ENCODE results near the gene MOB2.

The MOB2 gene

DNA sequence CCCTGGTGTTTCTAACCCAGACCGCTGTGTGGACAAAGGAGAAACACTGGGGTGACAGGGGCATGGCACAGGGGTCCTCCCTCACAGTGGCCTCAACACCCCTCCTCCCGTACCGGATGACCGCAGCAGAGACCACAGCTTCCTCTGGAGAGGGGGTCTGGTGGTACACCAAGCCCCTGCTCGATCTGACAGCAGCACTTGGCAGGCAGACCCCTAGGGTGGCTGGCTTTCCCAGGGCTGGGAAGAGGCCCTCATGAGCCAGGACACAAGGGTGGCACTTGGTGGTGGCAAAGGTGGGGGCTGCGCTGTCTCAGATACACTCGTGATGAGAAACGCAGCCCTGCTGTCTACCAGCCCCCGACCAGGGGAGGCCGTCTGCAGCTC, 46.8 kb upstream of the MOB2 start:
- H3K36me3 ChIP-seq (ENCODE audit: insufficient read depth, low read length): no peaks in the 10 kb centered on the region
- H3F3A ChIP-seq (ENCODE audit: low read depth): no peaks in the 10 kb centered on the region
- no peaks in the 10 kb centered on the region for H3K9me3 ChIP-seq (ENCODE audit: insufficient read depth, low read depth, low read length)
- no peak overlapping the region for H3K9ac ChIP-seq (ENCODE audit: low read depth, low read length, poor library complexity, severe bottlenecking)
- peaks cover 88% of the 10 kb centered on the region for H3K79me2 ChIP-seq (ENCODE audit: insufficient read depth, low read length)
- H3K9me2 ChIP-seq (replicated peaks; ENCODE audit: low read depth, low read length): no peaks in the 10 kb centered on the region
- TF ChIP-seq, protein P1, sequence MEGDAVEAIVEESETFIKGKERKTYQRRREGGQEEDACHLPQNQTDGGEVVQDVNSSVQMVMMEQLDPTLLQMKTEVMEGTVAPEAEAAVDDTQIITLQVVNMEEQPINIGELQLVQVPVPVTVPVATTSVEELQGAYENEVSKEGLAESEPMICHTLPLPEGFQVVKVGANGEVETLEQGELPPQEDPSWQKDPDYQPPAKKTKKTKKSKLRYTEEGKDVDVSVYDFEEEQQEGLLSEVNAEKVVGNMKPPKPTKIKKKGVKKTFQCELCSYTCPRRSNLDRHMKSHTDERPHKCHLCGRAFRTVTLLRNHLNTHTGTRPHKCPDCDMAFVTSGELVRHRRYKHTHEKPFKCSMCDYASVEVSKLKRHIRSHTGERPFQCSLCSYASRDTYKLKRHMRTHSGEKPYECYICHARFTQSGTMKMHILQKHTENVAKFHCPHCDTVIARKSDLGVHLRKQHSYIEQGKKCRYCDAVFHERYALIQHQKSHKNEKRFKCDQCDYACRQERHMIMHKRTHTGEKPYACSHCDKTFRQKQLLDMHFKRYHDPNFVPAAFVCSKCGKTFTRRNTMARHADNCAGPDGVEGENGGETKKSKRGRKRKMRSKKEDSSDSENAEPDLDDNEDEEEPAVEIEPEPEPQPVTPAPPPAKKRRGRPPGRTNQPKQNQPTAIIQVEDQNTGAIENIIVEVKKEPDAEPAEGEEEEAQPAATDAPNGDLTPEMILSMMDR (conservative IDR thresholded peaks at IDR 0.05; ENCODE audit: low read length): no peak
- no peak for TF ChIP-seq EZH2phosphoT487 (IDR thresholded peaks at IDR 0.05; ENCODE audit: borderline replicate concordance)
- H3K4me3 ChIP-seq (ENCODE audit: low read length, poor library complexity, severe bottlenecking): no peak overlapping the region
- H3K4me2 ChIP-seq (ENCODE audit: low read depth, low read length, poor library complexity, severe bottlenecking): no peak overlapping the region
- H2AFZ ChIP-seq (ENCODE audit: low read length): no peak overlapping the region
- peaks cover 18% of the 10 kb centered on the region for H4K20me1 ChIP-seq (ENCODE audit: insufficient read depth, low read length, poor library complexity, severe bottlenecking)
- H3K4me1 ChIP-seq (ENCODE audit: insufficient read depth, low read length, poor library complexity, severe bottlenecking): peaks cover 17% of the 10 kb centered on the region
- H3K27me3 ChIP-seq (ENCODE audit: insufficient read depth, low read length, poor library complexity, severe bottlenecking): no peaks in the 10 kb centered on the region

GRCh38 chr11:1532606-1533341, 46.2 kb upstream of the MOB2 start:
- peaks cover 18% of the 10 kb centered on the region for H4K20me1 ChIP-seq (ENCODE audit: insufficient read depth, low read length, poor library complexity, severe bottlenecking)
- no peaks in the 10 kb centered on the region for H3K9me2 ChIP-seq (replicated peaks; ENCODE audit: low read depth, low read length)
- H3K4me2 ChIP-seq (ENCODE audit: low read depth, low read length, poor library complexity, severe bottlenecking): no peak overlapping the region
- no peaks in the 10 kb centered on the region for H3F3A ChIP-seq (ENCODE audit: low read depth)
- H3K4me3 ChIP-seq (ENCODE audit: low read length, poor library complexity, severe bottlenecking): no peak overlapping the region
- H3K9ac ChIP-seq (ENCODE audit: low read depth, low read length, poor library complexity, severe bottlenecking): no peak overlapping the region
- TF ChIP-seq EZH2phosphoT487 (IDR thresholded peaks at IDR 0.05; ENCODE audit: borderline replicate concordance): no peak
- TF ChIP-seq, protein P1 (conservative IDR thresholded peaks at IDR 0.05; ENCODE audit: low read length): no peak
- H3K9me3 ChIP-seq (ENCODE audit: insufficient read depth, low read depth, low read length): no peaks in the 10 kb centered on the region
- peaks cover 93% of the 10 kb centered on the region for H3K79me2 ChIP-seq (ENCODE audit: insufficient read depth, low read length)
- no peaks in the 10 kb centered on the region for H3K27me3 ChIP-seq (ENCODE audit: insufficient read depth, low read length, poor library complexity, severe bottlenecking)
- H3K4me1 ChIP-seq (ENCODE audit: insufficient read depth, low read length, poor library complexity, severe bottlenecking): peaks cover 17% of the 10 kb centered on the region
- no peak overlapping the region for H2AFZ ChIP-seq (ENCODE audit: low read length)
- no peaks in the 10 kb centered on the region for H3K36me3 ChIP-seq (ENCODE audit: insufficient read depth, low read length)

DNA sequence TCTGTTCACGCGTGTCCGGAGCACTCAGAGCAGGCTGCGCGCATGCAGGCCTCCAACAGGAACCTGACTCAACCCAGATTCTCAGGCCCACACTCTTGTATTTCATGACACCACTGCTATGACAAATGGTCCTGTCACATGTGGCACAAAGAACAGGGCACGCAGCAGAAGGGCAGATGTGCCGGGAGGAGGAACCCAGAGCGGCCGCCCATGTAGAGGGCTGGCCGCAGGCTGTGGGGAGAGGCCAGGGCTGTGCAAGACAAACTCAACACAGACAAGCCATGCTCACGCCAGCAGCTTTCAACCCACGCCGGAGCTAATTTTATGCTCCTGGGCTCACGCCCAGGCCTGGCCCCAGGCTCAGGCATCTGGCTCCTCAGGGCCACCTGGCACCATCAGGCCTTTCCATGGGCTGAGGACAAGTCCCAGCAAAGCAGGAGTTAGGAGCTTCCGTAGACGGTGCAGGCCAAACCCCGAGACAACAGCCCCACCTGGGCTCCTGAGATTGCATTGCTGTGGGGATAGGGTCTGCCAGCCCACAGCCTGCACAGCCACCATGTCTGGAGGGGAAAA, 45.5 kb upstream of the MOB2 start:
- Histone ChIP-seq H3K27me3 (ENCODE audit: insufficient read depth, low read length, poor library complexity, severe bottlenecking) (no peaks in the 10 kb centered on the region), H3F3A (ENCODE audit: low read depth) (no peaks in the 10 kb centered on the region), H3K79me2 (ENCODE audit: insufficient read depth, low read length) (peaks cover 90% of the 10 kb centered on the region), H3K9me3 (ENCODE audit: insufficient read depth, low read depth, low read length) (no peaks in the 10 kb centered on the region), H3K9ac (ENCODE audit: low read depth, low read length, poor library complexity, severe bottlenecking) (no peak overlapping the region), H2AFZ (ENCODE audit: low read length) (no peak overlapping the region), H3K4me3 (ENCODE audit: low read length, poor library complexity, severe bottlenecking) (no peak overlapping the region), H3K36me3 (ENCODE audit: insufficient read depth, low read length) (no peaks in the 10 kb centered on the region), H3K4me2 (ENCODE audit: low read depth, low read length, poor library complexity, severe bottlenecking) (no peak overlapping the region), H4K20me1 (ENCODE audit: insufficient read depth, low read length, poor library complexity, severe bottlenecking) (peaks cover 14% of the 10 kb centered on the region), H3K9me2 (replicated peaks; ENCODE audit: low read depth, low read length) (no peaks in the 10 kb centered on the region), H3K4me1 (ENCODE audit: insufficient read depth, low read length, poor library complexity, severe bottlenecking) (peaks cover 13% of the 10 kb centered on the region)
- no peak for TF ChIP-seq EZH2phosphoT487 (IDR thresholded peaks at IDR 0.05; ENCODE audit: borderline replicate concordance)
- TF ChIP-seq, protein P1 (conservative IDR thresholded peaks at IDR 0.05; ENCODE audit: low read length): no peak
